ENCODE data around the gene CCDC102B. TPM values are rescaled to one million over a fixed set of nuclear protein-coding genes. Genes with fewer than 3 reads are reported as not detected.
"Not testable (repeated sequence)": the region's sequence is repeated elsewhere in the genome, so short reads cannot be mapped to it uniquely, and the experiment has no call there.

The CCDC102B gene
- total and polyA plus RNA-seq, 2 of the 8 experiments (the other 6 are each of a cell fraction or from before 2014, with no cell fraction given): 0.80 to 1.1 TPM

DNA sequence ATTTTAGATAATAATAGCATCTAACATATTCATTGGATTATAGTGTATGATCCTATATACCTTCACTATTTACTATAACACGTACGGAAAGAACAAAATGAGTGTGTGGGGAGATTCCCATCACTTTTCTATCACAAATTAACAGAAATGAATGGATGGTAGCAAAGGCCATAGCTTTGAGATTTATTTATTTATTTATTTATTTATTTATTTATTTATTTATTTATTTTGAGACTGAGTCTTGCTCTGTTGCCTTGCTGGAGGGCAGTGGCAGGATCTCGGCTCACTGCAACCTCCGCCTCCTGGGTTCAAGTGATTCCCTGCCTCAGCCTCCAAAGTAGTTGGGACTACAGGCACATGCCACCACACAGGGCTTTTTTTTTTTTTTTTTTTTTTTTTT, 208.3 kb downstream of the CCDC102B start:
- POLR2A ChIA-PET (ENCODE audit: partially characterized antibody); H3K79me1 ChIP-seq (ENCODE audit: low read depth, low read length); H3K4me3 ChIP-seq (ENCODE audit: extremely low read depth in 1 of 4, insufficient read depth in 2 of 4, low read depth in 3 of 4, low read length in 4 of 4); H3K27ac ChIP-seq (ENCODE audit: low read depth, low read length); H3K79me2 ChIP-seq (ENCODE audit: control insufficient read depth in 1 of 2, insufficient read depth in 2 of 2, low read length in 2 of 2); H2BK5ac ChIP-seq (ENCODE audit: low read depth, low read length); H3K27me3 ChIP-seq (replicated peaks in 1 of 4; ENCODE audit: control insufficient read depth in 3 of 4, extremely low read depth in 1 of 4, insufficient read depth in 3 of 4, low read length in 3 of 4); DNase-seq (ENCODE audit: low read depth in 1 of 2, low spot score in 2 of 2); H3K4ac ChIP-seq (replicated peaks; ENCODE audit: insufficient read length, low read depth, low read length); H3K23ac ChIP-seq (ENCODE audit: insufficient read length); H4K5ac ChIP-seq (ENCODE audit: insufficient read length, low read depth, low read length); H3K56ac ChIP-seq (replicated peaks; ENCODE audit: insufficient read length, low read depth, low read length); H2BK120ac ChIP-seq (replicated peaks; ENCODE audit: low read depth, low read length); H2BK15ac ChIP-seq (ENCODE audit: low read length); H3K36me3 ChIP-seq (ENCODE audit: control insufficient read depth in 2 of 4, insufficient read depth in 4 of 4, low read length in 3 of 4); H3K4me2 ChIP-seq (ENCODE audit: insufficient read depth in 1 of 2, low read depth in 2 of 2, low read length in 2 of 2); FAIRE-seq; H2AK5ac ChIP-seq (ENCODE audit: low read depth, low read length); H4K91ac ChIP-seq (replicated peaks; ENCODE audit: insufficient read length, low read length); H3K18ac ChIP-seq (ENCODE audit: extremely low read depth, low read length); H3K9me3 ChIP-seq (ENCODE audit: insufficient read depth in 2 of 2, low read depth in 1 of 2, low read length in 1 of 2); H3K9ac ChIP-seq (replicated peaks in 1 of 4; ENCODE audit: extremely low read depth in 1 of 4, low read depth in 3 of 4, low read length in 3 of 4); H2BK12ac ChIP-seq (ENCODE audit: low read depth, low read length); H4K8ac ChIP-seq (ENCODE audit: extremely low read depth, insufficient read depth, low read length); H3K14ac ChIP-seq (ENCODE audit: insufficient read length); H3K4me1 ChIP-seq (replicated peaks in 1 of 4; ENCODE audit: control insufficient read depth in 3 of 4, insufficient read depth in 4 of 4, low read length in 3 of 4); H2AFZ ChIP-seq (ENCODE audit: low read length); H2BK20ac ChIP-seq (ENCODE audit: low read length); H3K23me2 ChIP-seq (ENCODE audit: low read depth, low read length); H4K20me1 ChIP-seq (replicated peaks in 1 of 2; ENCODE audit: control insufficient read depth in 1 of 2, insufficient read depth in 2 of 2, low read length in 2 of 2): not testable (repeated sequence)
- CTCF ChIA-PET (ENCODE audit: partially characterized antibody): interaction anchor here (1.0 to 1.1 kb wide), 2 partner anchors 8 to 81 kb away, joined by 3 to 4 read pairs; no protein-coding TSS in a partner anchor
- WGBS, 2 experiments (ENCODE audit: extremely low coverage in 1 of 2, insufficient coverage in 1 of 2, insufficient read length in 1 of 2, insufficient replicate concordance in 2 of 2, low coverage in 1 of 2, low lambda C conversion rate in 2 of 2, missing lambda C conversion rate in 1 of 2): 92% methylated on average over 4 of the region's 4 CpGs; no CpG with 5 or more reads in 1 of the 2 experiments
